Fibroblast of peridontal ligament (primary cell): Measurements from ENCODE around the gene DTYMK.

Experiments used
- DNase-seq: peaks from one replicate; pipeline ENCODE4 v3.0.0-alpha.2; 2010; ENCODE audit errors: extremely low read depth

The DTYMK gene

GRCh38 chr2:241686650-241687425 lies at the start of gene DTYMK:
TSS of gene DTYMK (minus strand) at chr2:241686815. CDS start at chr2:241686783, 32 bp downstream.
- peak; percentile 91 for DNase-seq

- no peak for DNase-seq
Measured at GRCh38 chr2:241736111-241736510, 49.5 kb upstream of the DTYMK start.

- DNase-seq: peak; percentile 65
Measured at GRCh38 chr2:241734467-241735208, 48.0 kb upstream of the DTYMK start, which contains the start of gene D2HGDH. TSS of gene D2HGDH (plus strand) at chr2:241734630. CDS start at chr2:241735225, 595 bp downstream.

GRCh38 chr2:241734208-241734466 lies 47.5 kb upstream of the DTYMK start:
- DNase-seq: no peak

GRCh38 chr2:241733391-241734207 lies 47.0 kb upstream of the DTYMK start:
- no peak for DNase-seq

- peak; percentile 21 for DNase-seq
Measured at GRCh38 chr2:241732513-241733186, 46.0 kb upstream of the DTYMK start.

- no peak for DNase-seq
Measured at GRCh38 chr2:241730671-241731293, 44.2 kb upstream of the DTYMK start.

GRCh38 chr2:241729868-241730267 lies 43.3 kb upstream of the DTYMK start:
- DNase-seq: no peak

GRCh38 chr2:241728627-241729026 lies 42.0 kb upstream of the DTYMK start:
- no peak for DNase-seq

- no peak for DNase-seq
Measured at GRCh38 chr2:241728000-241728399, 41.4 kb upstream of the DTYMK start.

- no peak for DNase-seq
Measured at GRCh38 chr2:241726459-241726858, 39.8 kb upstream of the DTYMK start.

GRCh38 chr2:241724975-241725870 lies 38.6 kb upstream of the DTYMK start:
- no peak for DNase-seq

GRCh38 chr2:241724259-241724974 lies 37.8 kb upstream of the DTYMK start:
- DNase-seq: no peak

GRCh38 chr2:241722896-241723454 lies 36.4 kb upstream of the DTYMK start:
- DNase-seq: no peak

GRCh38 chr2:241721852-241722251 lies 35.2 kb upstream of the DTYMK start:
- DNase-seq: no peak

- DNase-seq: no peak
Measured at GRCh38 chr2:241720560-241720959, 33.9 kb upstream of the DTYMK start.

- DNase-seq: no peak
Measured at GRCh38 chr2:241720099-241720498, 33.5 kb upstream of the DTYMK start.

- no peak for DNase-seq
Measured at GRCh38 chr2:241719093-241719492, 32.5 kb upstream of the DTYMK start.

GRCh38 chr2:241708879-241709278 lies 22.3 kb upstream of the DTYMK start:
- no peak for DNase-seq
